OCI-M2 (cell line): ENCODE measurements around the gene STH.

Experiments used
- DNase-seq: peaks from one replicate; lab custom pipeline; 2025; ENCODE audit not compliant: unreplicated experiment; lab: John Stamatoyannopoulos, UW

STH gene

GRCh38 chr17:46025060-46025459, 26.0 kb downstream of the STH start:
- DNase-seq = no peak

DNA sequence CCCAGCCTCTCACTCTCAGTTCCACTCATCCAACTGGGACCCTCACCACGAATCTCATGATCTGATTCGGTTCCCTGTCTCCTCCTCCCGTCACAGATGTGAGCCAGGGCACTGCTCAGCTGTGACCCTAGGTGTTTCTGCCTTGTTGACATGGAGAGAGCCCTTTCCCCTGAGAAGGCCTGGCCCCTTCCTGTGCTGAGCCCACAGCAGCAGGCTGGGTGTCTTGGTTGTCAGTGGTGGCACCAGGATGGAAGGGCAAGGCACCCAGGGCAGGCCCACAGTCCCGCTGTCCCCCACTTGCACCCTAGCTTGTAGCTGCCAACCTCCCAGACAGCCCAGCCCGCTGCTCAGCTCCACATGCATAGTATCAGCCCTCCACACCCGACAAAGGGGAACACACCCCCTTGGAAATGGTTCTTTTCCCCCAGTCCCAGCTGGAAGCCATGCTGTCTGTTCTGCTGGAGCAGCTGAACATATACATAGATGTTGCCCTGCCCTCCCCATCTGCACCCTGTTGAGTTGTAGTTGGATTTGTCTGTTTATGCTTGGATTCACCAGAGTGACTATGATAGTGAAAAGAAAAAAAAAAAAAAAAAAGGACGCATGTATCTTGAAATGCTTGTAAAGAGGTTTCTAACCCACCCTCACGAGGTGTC, 26.6 kb downstream of the STH start:
- no peak for DNase-seq

GRCh38 chr17:46026166-46027047, 27.4 kb downstream of the STH start:
- DNase-seq = no peak

DNA sequence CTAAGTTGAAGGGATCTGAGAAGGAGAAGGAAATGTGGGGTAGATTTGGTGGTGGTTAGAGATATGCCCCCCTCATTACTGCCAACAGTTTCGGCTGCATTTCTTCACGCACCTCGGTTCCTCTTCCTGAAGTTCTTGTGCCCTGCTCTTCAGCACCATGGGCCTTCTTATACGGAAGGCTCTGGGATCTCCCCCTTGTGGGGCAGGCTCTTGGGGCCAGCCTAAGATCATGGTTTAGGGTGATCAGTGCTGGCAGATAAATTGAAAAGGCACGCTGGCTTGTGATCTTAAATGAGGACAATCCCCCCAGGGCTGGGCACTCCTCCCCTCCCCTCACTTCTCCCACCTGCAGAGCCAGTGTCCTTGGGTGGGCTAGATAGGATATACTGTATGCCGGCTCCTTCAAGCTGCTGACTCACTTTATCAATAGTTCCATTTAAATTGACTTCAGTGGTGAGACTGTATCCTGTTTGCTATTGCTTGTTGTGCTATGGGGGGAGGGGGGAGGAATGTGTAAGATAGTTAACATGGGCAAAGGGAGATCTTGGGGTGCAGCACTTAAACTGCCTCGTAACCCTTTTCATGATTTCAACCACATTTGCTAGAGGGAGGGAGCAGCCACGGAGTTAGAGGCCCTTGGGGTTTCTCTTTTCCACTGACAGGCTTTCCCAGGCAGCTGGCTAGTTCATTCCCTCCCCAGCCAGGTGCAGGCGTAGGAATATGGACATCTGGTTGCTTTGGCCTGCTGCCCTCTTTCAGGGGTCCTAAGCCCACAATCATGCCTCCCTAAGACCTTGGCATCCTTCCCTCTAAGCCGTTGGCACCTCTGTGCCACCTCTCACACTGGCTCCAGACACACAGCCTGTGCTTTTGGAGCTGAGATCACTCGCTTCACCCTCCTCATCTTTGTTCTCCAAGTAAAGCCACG, 28.3 kb downstream of the STH start:
- DNase-seq = no peak

GRCh38 chr17:46027976-46028325, 28.9 kb downstream of the STH start:
- DNase-seq = no peak

- no peak for DNase-seq
These were observed 29.3 kb downstream of the STH start for GRCh38 chr17:46028374-46028773.

GRCh38 chr17:46028981-46029565, 30.0 kb downstream of the STH start:
- no peak for DNase-seq

DNA sequence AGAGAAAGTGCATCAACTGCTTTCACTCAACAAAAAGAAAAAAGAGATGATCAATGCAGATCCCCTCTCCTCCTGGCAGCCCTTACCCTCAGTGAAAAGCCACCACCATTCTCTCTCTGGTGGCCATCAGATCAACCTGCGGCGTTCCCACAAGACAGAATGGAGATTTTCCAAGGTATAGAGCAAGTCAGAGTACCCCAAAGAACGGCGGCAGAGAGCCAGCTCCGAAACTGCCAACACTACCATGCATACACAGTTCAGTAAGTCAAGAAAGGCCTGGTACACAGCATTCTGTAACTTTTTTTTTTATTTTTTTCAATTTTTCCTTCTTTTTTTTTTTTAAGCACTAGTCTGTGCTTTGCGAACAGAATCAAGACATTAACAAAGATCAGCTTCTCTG, 30.6 kb downstream of the STH start:
- no peak for DNase-seq

DNA sequence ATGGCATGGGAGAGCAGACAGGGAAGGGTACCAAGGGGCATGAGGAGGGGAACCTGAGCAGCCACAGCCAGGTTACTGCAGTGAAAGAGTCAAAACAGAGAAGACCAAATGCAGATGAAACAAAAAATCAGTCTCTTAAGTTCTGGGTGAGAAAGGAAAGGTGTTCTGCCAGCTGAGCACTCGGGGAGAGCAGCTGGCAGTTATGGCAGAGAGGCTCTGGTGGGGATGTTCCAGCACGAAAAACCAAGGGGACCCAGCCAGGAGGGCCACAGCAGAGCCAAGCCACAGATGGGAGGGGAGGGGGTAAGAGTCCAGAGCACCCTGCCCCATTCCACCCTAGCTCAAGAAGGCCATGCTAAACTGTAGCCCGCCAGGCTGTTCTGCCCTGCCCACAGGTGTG, 31.7 kb downstream of the STH start:
- no peak for DNase-seq

GRCh38 chr17:46031440-46031839, 32.4 kb downstream of the STH start:
- no peak for DNase-seq

- DNase-seq = no peak
These were observed 32.9 kb downstream of the STH start for GRCh38 chr17:46031920-46032319.

DNA sequence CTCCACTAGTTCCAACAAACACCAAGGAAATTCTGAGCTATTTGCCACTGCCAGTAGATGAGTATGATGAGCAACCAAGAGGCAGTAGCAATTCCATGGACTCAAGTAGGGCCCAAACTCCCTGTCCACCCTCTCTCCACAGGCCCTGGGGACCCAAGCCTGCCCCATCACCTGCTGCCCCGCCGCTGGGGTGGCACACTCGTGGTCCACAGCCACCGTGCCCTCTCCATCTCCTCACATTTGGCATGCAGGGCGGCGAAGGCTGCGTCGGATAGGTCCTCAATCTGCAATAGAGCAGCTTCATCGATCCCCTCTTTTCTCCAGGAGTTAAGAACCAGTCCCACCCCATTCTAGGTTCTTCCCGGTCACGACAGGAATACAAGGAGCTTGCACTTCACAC, 33.9 kb downstream of the STH start:
- DNase-seq = no peak

DNA sequence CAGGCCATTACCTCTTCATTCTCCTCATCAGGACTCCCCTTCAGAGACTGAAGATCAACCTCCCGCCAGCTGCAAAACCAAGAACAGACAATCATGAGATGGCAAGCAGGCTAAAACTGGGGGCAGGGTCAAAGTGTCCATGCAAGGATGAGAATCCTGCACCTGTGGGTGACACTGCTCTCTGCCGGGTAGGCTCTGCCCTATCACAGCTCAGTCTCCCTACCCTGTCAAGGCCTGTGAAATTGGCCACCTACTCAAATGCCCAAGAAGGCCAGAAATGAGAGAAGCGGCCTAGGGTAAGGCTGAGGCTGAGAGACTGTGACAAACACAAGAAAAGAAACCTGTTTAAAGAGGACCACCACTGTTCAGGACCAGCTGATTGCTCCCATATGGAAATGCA, 34.3 kb downstream of the STH start:
- DNase-seq = no peak

DNA sequence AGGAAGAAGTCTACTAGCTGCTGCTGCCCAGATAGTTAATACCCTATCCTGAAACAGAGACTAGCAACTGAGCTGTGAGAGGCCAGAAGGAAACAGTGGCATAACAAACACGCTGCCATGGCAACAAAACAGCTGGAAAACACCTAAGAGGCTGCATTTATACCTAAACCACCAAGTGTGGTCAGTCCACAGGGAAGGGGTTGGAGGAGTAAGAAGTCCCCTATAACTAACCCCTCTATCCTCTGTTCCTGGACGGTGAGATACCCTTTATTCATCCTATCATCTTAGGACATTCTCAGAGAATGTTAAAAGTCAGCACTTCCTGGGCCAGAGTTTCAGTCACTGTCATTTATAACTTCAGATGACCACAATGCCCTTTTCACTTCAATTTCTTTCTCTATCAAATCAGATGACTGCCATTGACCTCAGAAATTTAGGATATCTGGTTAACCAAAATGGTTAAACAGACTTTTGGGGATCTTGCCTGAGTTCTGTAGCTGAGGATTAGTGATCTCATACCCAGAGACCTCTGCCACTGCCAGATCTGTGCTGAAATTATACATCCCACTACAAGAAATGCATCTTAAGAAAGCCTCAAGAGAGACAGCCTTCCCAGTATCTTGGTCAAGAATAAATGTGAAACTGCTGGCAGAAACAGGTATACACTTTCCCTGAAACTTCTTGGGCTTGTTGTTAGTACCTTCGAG, 36.2 kb downstream of the STH start:
- DNase-seq = no peak

GRCh38 chr17:46036491-46036890, 37.4 kb downstream of the STH start:
- no peak for DNase-seq

DNA sequence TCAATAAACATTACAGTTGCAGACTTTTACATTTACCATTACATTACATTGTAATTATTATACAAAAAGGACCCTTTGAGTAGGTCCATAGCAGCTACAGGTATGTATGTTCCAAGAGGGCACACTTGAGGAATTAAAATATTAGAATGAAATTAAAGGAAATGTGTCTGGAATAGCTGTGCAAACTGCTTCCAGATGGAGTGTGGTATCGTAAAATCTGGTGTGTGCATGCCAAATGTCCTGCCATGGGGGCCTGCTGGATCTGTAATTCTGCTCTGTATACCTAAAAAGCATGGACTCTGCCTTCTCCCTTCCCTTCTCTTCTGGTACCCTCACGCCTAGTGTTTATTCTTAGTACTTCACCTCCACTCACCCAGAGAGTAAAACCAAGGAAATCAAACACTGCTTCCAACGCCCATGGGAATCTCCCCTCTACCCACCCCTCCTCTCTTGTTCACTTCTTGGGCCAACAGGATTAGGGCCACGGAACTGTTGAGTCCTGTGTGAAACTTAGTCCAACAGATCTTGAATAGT, 38.7 kb downstream of the STH start:
- DNase-seq = no peak

- no peak for DNase-seq
These were observed 39.4 kb downstream of the STH start for GRCh38 chr17:46038414-46038813.

DNA sequence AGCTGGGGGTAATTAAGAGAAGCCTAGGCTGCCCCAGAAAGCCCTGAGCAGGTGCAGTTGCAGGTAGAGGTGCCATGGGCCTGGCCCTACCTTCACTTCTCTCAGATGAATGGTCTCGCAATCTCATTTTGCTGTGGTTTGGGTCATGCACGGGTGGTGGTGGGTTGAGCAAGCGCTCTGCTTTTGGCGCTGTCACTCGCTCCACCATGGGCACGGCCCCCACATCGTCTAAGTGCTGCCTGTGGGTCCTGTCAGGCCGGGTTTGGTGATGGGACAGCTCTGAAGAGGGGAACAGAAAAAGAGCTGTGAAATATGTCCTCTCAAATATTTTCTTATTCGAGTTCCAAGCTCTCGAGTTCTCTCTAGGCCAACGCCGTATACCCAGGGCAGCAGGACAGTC, 39.9 kb downstream of the STH start:
- DNase-seq = no peak

DNA sequence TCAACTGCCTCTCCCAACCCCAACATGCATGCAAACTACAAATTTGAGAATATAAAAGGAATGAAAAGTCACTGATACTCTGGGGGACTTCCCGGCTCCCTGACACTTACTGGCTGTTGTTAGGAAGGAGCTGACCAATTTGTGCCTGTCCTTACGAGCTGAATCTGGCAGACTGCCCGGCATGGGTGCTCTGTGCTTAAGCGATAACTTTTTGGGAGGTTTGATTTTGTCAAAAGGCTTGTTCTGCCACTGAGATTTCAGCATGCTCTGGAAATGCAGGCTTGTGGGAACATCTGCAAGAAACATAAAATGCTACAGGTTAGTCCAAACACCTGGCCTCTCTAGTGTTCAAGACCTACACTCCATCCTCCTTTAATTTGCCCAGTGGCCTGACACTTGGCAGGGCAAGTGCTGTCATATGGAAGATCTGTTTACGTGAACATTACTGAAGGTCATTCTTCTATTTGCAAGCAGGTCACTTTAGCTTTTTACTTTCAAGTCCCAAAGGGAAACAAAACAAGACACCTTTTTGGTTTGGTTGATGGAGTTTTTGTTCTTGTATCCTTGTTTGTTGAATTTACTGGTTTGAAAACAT, 40.6 kb downstream of the STH start:
- DNase-seq = no peak

GRCh38 chr17:46042246-46042645, 43.2 kb downstream of the STH start:
- no peak for DNase-seq
